GM15510 (cell line): ENCODE measurements around the gene GUCD1.

Experiments
- POLR2A ChIP-seq: IDR thresholded peaks from 3 replicates; pipeline ENCODE4 v1.6.1; 2011; ENCODE audit warnings: borderline replicate concordance; ENCODE audit not compliant: insufficient read length; ENCODE audit errors: extremely low read depth

The GUCD1 gene

DNA sequence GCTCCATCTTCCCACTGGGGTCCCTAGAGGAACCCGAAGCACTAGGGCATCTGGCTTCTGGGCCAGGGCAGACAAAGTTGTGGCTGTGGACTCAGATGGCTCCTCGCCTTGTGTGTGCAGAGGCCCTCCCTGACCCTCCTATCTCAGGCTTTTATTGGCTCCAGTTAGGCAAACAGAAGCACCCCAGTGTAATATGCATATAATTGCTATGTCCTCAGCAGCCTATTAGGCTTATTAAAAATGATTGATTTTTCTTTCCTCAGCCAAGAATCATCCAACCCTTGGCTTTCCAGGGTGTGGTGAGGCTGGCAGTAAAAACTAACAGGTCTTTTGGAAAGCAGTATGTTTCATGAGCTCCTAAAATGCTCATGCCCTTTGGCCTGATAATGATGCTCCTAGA, 37.5 kb downstream of the GUCD1 start:
- TF ChIP-seq POLR2A = no peak

DNA sequence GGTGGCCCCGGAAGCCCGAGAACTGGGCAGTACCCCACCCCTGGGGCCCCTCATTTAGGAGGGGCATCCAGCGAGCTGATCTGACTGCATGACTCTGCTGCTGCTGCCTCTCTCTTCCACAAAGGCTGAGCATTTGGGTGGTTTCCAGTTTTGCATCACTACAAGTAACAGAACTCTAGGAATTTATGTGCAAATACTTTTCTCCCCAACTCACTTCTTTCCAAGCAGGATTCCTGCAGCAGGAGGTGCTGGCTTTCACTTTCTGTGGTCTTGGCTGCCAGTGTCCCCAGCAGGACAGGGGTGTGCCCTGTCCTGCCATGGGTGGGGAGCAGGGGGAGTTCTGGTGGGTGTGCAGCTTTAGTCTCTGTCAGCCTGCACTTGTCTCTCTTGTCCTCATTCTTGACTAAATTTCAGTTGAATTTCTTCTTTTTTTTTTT, 38.6 kb downstream of the GUCD1 start:
- no peak for TF ChIP-seq POLR2A

DNA sequence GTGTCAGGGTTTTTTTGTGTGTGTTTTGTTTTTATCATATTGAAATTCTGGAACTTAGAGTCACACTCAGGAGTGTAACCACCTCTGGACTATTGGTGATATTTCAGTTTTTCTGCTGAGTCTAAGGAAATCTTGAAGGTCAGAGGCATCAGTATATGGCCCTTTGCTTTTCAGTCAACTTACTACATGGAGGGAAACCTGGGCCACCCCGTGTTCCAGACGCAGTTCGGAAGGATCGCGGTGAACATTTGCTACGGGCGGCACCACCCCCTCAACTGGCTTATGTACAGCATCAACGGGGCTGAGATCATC, 40.0 kb downstream of the GUCD1 start:
- no peak for TF ChIP-seq POLR2A

DNA sequence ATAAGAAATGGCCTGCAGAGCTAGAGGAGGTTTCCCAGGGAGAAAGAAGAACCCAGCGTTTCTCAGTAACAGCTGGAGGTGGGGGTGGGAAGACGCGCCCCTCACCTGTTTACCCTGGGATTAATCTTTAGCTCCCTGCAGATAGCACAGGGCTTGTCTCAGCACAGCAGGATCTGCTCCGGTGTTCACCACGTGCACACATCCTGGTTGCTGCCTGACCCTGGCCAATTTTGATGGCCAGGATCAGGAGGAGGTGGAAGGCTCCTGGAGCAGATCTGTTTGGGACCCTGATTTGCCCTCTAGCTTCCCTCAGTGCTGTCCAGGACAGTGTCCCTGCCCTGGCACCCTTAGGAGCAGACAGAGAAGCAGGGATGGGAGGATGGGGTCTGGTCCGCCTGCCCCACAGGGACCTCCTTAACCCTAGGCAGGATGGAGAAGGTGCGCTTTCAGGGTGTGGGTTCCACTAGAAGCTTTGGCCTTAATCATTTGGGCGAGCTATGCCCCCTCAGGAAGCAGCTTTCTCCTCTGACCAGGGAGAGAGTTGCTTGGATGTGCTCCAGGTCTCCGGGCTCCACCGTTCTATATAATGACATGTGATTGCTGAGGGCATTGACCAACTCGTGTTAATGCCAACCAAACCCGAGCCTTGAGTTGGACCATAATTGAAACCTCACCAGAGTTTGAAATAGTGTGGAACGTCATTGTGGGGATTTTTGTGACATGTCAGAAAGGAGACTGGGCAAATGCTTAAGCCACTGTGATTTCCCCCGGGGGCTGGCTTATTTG, 40.5 kb downstream of the GUCD1 start:
- TF ChIP-seq POLR2A = no peak

DNA sequence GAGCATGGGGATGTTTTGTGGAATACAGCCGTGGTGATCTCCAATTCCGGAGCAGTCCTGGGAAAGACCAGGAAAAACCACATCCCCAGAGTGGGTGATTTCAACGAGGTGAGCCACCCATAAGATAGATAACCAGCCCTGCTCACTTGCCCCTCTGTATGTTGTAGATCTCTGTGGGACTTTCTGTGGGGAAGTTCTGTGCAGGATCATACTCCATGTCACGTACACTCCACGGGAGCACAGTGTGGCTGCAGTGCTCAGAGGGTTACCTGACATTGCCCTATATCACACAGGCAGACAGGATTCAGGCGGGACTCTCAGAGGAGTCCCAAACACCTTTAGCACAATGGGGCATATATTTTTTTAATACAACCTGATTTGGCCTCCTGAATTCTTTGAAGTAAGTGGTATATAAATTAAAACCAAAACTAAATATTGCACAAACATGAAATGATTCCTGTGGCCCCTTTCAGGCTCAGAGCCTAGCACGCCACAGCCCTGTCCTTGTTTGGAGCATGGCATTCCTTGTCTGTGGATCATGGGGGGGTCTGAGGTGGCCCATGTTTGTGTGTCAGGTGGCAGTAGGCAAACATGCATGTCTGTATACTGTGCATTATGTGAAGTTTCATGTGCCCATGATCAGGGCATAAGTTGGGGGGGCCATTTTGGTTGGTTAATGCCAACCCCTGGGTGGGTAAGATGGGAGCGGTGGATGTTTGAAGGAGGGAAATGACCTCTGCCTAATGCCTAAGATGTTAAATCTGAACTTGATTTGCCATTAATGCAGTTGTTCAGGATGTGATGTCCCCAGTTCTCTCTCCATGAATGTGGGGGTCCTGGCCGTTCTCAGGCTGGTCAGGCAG, 41.3 kb downstream of the GUCD1 start:
- no peak for TF ChIP-seq POLR2A

DNA sequence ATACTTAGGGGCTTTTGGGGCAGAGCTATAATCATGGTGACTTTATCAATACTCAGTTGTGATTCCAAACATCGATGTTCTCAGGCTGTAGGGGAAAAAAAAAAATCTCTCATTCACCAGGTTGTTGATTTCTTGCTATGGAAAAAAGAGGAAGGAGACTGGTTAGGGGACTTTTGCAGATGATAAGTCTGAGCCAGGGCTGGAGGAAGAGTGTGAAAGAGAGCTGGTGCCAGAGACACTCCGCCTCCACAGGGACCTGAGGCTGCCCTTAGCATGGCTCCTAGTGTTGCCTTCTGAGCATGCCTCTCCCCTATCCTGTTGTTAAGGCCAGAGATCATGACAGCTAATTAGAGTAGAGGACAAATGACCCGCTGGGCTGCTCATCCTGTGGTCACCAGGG, 42.9 kb downstream of the GUCD1 start:
- no peak for TF ChIP-seq POLR2A

DNA sequence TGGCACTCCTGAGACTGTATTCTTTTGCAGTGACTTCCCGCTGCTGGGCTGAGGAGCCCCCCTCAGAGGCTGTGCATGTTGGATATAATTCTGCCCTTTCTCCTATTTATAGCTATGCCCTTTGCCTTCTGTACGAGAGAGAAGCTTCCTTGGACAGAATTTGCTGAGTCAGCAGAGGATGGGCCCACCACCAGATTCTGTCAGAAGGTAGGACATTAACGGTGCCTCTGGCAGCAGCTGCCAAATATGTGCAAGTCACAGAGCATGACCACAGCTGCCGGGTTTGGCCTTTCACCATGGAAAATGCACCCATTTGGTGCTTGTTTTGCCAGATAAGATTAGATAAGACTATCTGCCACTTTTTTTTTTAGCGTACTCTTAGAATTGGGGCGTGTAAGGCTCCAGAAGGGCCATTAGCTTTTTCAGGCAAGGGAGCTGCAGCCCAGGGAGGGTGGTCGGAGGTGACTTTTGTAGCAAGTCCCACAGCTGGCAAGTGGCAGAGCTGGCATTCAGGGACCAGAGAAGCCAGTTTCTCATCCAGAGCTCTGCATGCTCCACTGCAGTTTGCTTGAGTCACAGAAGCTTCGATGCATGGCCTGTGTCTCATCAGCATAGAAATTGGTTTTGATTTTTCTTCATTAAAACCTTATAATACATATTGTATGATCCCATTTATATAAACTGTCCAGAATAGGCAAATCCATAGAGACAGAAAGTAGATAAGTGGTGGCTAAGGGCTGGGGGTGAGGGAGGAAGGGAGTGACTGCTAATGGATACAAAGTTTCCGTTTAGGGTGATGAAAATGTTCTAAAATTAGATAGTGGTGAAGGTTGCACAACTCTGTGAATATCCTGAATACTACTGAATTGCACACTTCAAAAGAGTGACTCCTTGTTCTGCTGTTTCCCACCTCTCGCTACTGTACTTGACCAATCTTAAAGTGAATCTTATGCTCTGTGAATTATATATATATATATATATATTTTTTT, 44.0 kb downstream of the GUCD1 start:
- TF ChIP-seq POLR2A = no peak

DNA sequence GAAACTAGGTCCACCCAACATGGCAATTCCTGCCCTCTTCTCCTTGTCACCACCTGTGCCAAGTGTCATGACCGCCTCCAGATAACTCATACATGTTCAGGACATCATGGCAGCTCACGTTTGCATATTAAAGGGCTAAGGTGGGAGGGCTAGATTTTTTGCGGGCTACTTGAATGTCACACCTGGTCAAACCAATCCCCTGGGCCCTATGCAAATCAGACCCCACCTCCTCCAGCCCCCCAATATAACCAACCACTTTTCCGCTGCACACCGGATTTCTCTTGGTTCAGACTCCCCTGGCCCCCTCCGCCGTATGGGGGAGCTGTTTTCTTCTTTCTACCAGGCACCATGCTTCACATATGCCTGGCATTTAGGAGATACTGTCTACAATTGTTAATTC, 47.2 kb downstream of the GUCD1 start:
- TF ChIP-seq POLR2A = no peak

DNA sequence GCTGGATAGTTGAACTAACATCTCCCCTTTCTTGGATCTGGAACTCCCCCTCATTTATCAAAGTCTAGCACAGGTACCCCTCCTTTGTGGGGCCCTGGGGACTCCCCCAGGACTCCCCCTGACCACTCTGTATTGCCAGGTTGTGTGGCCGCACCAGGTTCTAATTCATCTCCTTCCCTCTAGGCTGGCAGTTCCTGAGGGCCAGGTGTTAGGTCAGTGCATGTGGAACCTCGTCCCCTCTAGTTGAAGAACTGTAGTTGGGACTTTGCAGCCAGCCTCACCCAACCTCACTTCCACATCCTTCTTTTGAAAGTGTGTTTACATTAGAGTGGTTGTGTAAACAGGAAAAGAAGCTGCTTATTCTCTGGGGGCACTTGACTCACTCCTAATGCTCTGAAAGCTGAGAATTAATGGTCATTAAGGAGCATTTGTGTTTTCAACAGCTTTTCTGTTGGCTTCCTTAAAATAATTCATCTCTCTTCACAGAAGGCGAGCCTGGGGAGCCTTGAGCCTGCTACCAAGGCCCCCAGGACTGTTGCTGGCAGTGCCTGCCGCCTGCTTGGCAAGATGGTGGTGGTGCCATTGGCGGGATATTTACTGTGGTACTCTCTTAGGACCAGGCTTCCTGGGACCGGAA, 48.0 kb downstream of the GUCD1 start:
- TF ChIP-seq POLR2A = no peak

DNA sequence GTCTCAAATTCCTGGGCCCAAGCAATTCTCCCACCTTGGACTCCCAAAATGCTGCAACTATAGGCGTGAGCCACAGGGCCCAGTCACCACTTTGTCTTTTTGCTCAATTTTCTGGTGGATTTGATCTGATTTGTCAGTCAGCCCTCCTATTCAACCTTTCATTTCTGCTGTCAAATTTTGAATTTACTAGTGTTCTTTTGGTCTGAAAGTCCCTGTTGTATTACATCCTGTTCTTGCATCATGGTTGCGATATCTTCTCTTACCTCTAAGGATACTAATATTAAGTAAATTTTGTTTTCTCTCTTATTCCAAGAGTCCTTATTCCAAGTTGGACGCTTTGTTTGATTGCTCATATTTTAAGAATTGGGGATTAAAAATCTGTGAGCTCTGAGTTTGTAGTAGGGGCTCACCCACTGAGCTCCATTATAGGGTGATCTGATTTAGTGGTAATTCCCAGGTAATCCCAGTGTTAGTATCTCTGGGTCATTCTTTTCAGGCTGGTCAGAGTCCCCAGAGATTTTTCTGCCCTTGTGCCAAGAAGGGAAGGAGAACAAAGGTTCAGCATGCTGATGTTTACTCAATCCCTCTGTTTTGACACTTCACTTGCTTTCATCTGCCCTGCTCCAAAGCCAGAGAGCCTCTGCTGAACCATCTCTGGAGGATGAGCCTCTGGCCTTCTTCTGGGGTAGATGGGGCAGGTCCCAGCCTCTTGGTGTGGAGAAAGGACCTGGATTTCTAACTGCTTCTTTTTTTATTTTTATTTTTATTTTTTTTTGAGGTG, 49.8 kb downstream of the GUCD1 start:
- TF ChIP-seq POLR2A = no peak

DNA sequence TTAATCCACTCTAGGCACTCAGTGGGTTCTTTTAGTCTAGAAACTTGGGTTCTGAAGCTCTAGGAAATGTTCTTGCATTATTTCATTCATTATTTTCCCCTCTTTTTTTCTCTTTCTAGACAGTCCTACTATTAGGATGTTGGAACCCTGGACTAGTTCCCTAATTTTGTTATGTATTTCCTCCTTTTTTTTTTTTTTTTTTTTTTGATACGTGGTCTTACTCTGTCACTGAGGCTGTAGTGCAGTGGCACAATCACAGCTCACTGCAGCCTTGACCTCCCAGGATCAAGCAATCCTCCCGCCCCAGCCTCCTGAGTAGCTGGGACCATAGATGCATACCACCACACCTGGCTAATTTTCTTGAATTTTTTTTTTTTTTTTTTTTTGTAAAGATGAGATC, 50.4 kb downstream of the GUCD1 start:
- TF ChIP-seq POLR2A = no peak

DNA sequence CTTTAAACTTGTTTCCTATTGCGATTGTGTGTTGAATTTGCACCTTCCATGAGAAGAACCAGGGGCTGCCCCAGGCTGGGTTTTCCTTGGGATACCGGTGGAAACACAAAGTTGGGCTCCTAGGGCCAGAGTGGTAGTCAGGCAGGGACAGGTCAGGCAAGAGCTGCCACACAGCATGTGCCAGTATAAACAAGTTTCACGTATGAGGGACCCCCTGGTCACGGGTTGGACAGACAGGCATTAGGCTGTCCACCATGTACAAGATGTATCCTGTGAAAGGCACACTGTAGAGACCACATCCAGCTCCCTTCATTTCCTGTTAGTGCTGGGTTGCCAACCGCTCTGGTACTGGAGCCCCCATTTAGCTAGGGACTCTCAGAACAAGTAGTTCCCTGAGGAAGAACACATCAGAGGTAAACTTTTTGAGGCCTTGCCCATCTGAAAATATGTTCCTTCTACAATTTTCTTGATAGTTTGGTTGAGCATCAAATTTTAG, 51.0 kb downstream of the GUCD1 start:
- no peak for TF ChIP-seq POLR2A

DNA sequence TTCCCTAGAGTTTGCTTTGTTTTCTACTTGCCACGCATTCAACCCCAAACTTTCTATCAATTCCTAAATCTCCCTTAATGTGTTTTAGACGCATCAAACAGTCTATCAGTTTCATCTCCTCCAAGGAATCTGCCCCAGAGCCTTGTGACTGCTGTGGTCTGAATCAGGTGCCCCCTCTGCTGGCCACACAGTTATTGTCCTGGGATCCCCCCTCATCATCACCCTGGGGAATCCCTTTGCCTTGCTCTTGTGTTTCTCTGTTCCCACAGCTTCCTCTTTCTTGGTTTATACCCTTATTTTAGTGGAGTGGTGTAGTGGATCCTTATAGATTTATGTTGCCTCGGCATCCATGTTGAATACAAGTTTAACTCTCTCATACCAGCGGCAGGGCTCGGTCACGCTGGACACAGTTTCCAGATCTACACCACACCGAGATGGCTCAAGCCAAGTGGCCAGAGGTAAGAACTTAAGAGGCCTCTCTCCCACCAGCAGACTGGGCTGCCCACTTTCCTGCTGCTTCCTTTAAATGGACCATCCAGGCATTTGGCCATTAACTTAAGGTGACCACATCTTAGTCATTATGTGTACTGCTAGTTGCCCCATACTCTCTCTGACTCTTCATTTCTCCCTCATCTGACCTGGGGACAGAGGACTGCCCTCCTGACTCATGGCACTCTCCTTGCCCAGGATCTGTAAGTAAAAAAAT, 51.6 kb downstream of the GUCD1 start:
- no peak for TF ChIP-seq POLR2A

DNA sequence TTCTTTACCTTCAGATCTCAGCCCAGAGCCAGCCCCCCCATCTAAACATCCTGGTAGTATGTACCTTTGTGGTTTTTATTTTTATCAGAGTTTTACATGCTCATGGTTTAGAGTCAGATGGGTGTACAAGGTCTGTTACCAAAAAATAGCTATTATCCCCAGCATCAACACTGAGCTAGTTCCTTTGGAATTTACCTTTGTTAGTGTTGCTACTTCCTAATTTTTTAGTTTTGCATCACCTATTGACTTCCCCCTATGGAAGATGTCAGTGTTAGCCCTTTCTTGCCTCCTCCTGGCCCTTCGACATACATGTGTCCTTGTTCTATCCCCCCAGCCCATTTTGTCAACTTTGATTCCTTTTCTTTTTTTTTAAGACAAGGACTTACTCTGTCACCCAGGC, 52.4 kb downstream of the GUCD1 start:
- TF ChIP-seq POLR2A = no peak

DNA sequence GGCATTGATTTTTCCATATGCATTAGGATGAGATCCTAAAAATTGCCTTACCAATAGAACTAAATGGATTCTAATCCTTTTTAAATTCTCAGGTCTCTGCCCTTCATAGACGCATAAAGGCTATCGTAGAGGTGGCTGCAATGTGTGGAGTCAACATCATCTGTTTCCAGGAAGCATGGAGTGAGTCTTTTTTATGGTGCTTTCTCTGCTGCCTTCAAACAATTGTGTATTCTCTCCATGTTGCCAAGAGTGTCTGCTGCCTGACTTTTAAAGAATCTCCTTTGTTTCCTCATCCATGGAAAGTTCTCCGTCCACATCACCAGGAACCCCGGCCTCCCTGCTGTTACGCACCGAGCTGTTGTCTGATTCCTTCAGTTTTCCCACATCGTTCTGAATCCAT, 52.9 kb downstream of the GUCD1 start:
- TF ChIP-seq POLR2A = no peak
